A673 (cell line): ENCODE data around the gene SPIC. TPM values are rescaled to one million over a fixed set of nuclear protein-coding genes. Genes with fewer than 3 reads are reported as not detected.
A peak's percentile ranks its signal among the peaks of the same experiment; 100 is the strongest.

Source experiments
- BruUV-seq: library from RNA; stranded (reverse); fragments of 400-500 nt; replicated peaks from 2 replicates; lab custom pipeline; 2021; lab: Mats Ljungman, UMichigan
- CTCF ChIA-PET: fragments of 300-600 bp; sonication (Branson Sonifier 250); formaldehyde crosslinking; loops from one replicate; lab custom pipeline; 2022; ENCODE audit warnings: antibody characterized with exemption; lab: Charles Lee
- POLR2A ChIA-PET: fragments of 300-600 bp; sonication (Branson Sonifier 250); formaldehyde crosslinking; loops from one replicate; lab custom pipeline; 2022; ENCODE audit warnings: antibody characterized with exemption; ENCODE audit not compliant: low non-redundant PET; lab: Charles Lee
- DNase-seq: peaks from one replicate; pipeline ENCODE4 v3.0.0-alpha.2; 2015; ENCODE audit warnings: low spot score
- H3K27ac ChIP-seq: fragments of 200-600 bp; sonication (generic); 2 replicates; pipeline ENCODE4 v1.5.1; 2016; ENCODE audit warnings: mixed run types, low read depth, mild to moderate bottlenecking, mixed read lengths, antibody characterized with exemption, low read length; ENCODE audit not compliant: poor library complexity, severe bottlenecking
- H3K27me3 ChIP-seq: fragments of 200-600 bp; sonication (generic); replicated peaks from 2 replicates; pipeline ENCODE4 v1.6.1; 2017; ENCODE audit warnings: mixed run types, low read depth, mild to moderate bottlenecking, mixed read lengths, antibody characterized with exemption, low read length; ENCODE audit not compliant: insufficient read depth, poor library complexity
- H3K36me3 ChIP-seq: fragments of 200-600 bp; sonication (generic); 2 replicates; pipeline ENCODE4 v1.6.1; 2016; ENCODE audit warnings: mixed run types, mild to moderate bottlenecking, mixed read lengths, antibody characterized with exemption, low read length; ENCODE audit not compliant: insufficient read depth, poor library complexity, severe bottlenecking
- H3K4me1 ChIP-seq: fragments of 200-600 bp; sonication (generic); 2 replicates; pipeline ENCODE4 v1.6.1; 2017; ENCODE audit warnings: mixed run types, mild to moderate bottlenecking, mixed read lengths, antibody characterized with exemption, low read length; ENCODE audit not compliant: insufficient read depth, poor library complexity, severe bottlenecking
- H3K4me3 ChIP-seq: fragments of 200-600 bp; sonication (generic); 2 replicates; pipeline ENCODE4 v1.5.1; 2016; ENCODE audit warnings: low read depth, mixed run types, mild to moderate bottlenecking, mixed read lengths, low read length; ENCODE audit not compliant: poor library complexity, severe bottlenecking
- H3K9me3 ChIP-seq: fragments of 200-600 bp; sonication (generic); 2 replicates; pipeline ENCODE4 v1.6.1; 2016; ENCODE audit warnings: mixed run types, low read depth, mild to moderate bottlenecking, mixed read lengths, antibody characterized with exemption, low read length; ENCODE audit not compliant: poor library complexity, severe bottlenecking
- CTCF ChIP-seq: fragments of 300-800, 200-600 bp; sonication (generic); conservative IDR thresholded peaks from 2 replicates; pipeline ENCODE4 v1.5.1; 2017; ENCODE audit warnings: low read depth, mild to moderate bottlenecking, antibody characterized with exemption, low read length, moderate library complexity, mixed read lengths
- EZH2 ChIP-seq: fragments of 200-600 bp; sonication (generic); IDR thresholded peaks from 2 replicates; pipeline ENCODE4 v1.6.1; 2017; ENCODE audit warnings: borderline replicate concordance, low read depth, mild to moderate bottlenecking, mixed read lengths, antibody characterized with exemption, low read length; ENCODE audit not compliant: poor library complexity, severe bottlenecking
- intact Hi-C: fragments of 100-400 bp; cut with micrococcal nuclease; formaldehyde crosslinking; loops from one replicate; pipeline ENCODE4 v1.10.0; 2022; ENCODE audit not compliant: unreplicated experiment
- total RNA-seq: library from RNA; stranded (reverse); gene quantifications from 2 replicates; pipeline ENCODE4 v1.2.3, GENCODE V29; 2021

The SPIC gene
- total RNA-seq, 1 experiment from 2014 or later: not detected

GRCh38 chr12:101485021-101485420 lies 9.9 kb downstream of the SPIC start:
- TF ChIP-seq EZH2 (no peak), CTCF (no peak)
- POLR2A ChIA-PET: no interaction called here
- Histone ChIP-seq H3K9me3 (no peaks in the 10 kb centered on the region), H3K36me3 (no peaks in the 10 kb centered on the region), H3K4me3 (no peak overlapping the region), H3K4me1 (no peaks in the 10 kb centered on the region), H3K27ac (no peak overlapping the region), H3K27me3 (no peaks in the 10 kb centered on the region)
- peak; percentile 5 for DNase-seq
- no TSS peak for BruUV-seq
- intact Hi-C loops: no loop called here
- CTCF ChIA-PET: no interaction called here

- Histone ChIP-seq H3K27ac (no peak overlapping the region), H3K4me3 (no peak overlapping the region), H3K27me3 (no peaks in the 10 kb centered on the region), H3K36me3 (no peaks in the 10 kb centered on the region), H3K4me1 (no peaks in the 10 kb centered on the region), H3K9me3 (no peaks in the 10 kb centered on the region)
- ChIA-PET POLR2A (no interaction called here), CTCF (no interaction called here)
- no peak for DNase-seq
- TF ChIP-seq CTCF: no peak
- no peak for TF ChIP-seq EZH2
- BruUV-seq: no TSS peak
- intact Hi-C loops: no loop called here
Measured at GRCh38 chr12:101488469-101488868, 13.3 kb downstream of the SPIC start.

- no peak for TF ChIP-seq EZH2
- TF ChIP-seq CTCF: peak; percentile 62
- ChIA-PET CTCF (interaction anchor here (0.6 kb wide), 1 partner anchor 281 kb away, joined by 3 read pairs; no protein-coding TSS in a partner anchor), POLR2A (no interaction called here)
- peak; percentile 45 for DNase-seq
- H3K27me3 ChIP-seq: no peaks in the 10 kb centered on the region
- H3K36me3 ChIP-seq: no peaks in the 10 kb centered on the region
- no peaks in the 10 kb centered on the region for H3K9me3 ChIP-seq
- intact Hi-C loops: loop anchor here (2.0 to 5.0 kb wide), 2 partner anchors 262 to 340 kb away; partner anchors contain the start of gene GNPTAB
- H3K4me1 ChIP-seq: no peaks in the 10 kb centered on the region
- no peak overlapping the region for H3K4me3 ChIP-seq
- no peak overlapping the region for H3K27ac ChIP-seq
- no TSS peak for BruUV-seq
Measured at GRCh38 chr12:101490286-101490920, 15.3 kb downstream of the SPIC start.
